GM19351 (cell line): ENCODE data around the gene CADPS.

ENCODE experiments used
- ATAC-seq: cut with Tn5 transposase; IDR thresholded peaks from one replicate; pipeline ENCODE4 v1.9.1; 2021; ENCODE audit warnings: mild to moderate bottlenecking, moderate library complexity; ENCODE audit not compliant: unreplicated experiment

The CADPS gene

DNA sequence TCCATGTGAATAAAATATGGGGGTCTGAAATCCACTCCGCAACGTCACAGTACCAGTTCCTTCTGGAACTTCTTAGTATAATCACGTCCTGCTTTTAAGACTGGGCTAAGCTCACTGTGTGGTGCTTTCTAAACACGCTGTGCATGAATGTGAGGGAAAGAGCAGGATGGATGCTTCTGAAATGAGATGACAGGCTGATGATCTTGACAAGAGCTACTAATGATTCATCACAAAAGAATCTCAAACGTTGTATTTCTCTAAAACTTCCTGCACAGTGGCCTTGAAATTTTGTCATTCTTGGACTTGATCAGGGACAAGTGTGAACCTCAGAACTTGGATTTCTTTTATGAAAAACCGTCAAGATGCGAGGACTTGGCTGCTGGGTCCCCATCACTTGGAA is 221.4 kb downstream of the CADPS start:
- ATAC-seq, result no peak

DNA sequence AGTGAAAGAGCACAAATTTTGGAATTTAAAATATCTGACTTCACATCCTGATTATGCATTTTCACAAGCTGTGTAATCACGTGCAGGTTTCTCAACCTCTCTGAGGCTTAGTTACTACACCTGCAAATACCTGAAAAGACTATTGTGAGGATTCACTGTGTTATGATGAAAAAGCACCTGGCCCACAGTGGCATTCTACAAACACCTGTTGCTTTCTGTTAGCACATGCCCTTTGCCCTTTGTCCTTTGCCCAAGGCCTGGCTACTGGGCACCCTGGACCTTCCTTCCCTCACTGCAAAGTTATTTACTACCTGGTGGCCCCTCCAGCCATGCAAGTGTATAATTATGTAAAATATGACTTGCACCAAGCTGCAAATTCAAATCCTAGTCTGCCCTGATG is 227.5 kb downstream of the CADPS start:
- no peak for ATAC-seq

- ATAC-seq, result no peak
Observed at GRCh38 chr3:62644493-62644892, 230.7 kb downstream of the CADPS start.

- no peak for ATAC-seq
Observed at GRCh38 chr3:62638316-62638715, 236.9 kb downstream of the CADPS start.

DNA sequence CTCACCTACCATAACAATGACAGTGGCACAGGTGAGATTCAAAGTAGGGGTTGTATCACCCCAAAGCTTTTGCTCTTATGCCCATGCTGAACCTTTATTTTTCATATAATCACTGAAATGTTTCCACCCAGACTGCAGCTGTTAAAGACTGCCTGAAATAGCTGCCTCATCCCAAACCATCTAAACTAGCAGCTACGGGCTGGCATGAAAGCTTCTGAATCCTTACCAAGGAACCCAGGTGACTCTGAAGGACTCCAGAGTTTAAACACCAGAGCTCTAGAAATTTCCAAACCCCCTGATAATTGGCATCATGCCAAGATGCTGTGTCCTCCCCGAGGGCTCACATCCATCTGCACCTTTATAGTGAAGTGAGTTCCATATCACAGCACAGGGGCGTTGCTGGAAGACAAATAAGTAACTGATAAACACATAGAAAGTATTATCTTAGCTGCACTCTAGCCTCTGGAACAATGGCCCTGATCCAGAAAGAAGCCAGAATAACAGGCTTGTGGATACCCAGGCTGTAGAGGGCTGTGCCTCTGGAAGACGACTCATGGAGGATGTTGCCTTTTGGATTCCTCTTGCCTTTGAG is 238.9 kb downstream of the CADPS start:
- no peak for ATAC-seq

- no peak for ATAC-seq
Observed at GRCh38 chr3:62632510-62633294, 242.5 kb downstream of the CADPS start.

- no peak for ATAC-seq
Observed at GRCh38 chr3:62631488-62631887, 243.7 kb downstream of the CADPS start.

DNA sequence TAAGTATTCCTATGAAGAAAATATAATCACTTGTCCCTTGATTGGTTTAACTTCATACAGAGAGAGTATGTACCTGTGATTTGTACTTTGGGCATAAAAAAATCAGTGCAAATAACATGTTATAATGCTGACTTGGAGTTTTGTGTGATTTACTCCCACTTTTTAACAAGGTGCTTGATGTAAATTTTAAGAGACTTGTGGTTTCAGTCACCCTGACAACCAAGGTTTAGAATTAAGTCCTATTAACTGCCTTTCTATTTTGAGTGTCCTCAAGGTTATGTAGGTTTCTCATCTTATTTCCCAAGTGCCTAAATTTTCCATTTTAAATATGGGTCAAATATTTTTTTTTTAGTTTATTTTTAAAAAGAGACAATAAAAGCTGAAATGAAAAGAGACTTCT is 244.6 kb downstream of the CADPS start:
- ATAC-seq, result no peak

- no peak for ATAC-seq
Observed at GRCh38 chr3:62625268-62625667, 249.9 kb downstream of the CADPS start.

DNA sequence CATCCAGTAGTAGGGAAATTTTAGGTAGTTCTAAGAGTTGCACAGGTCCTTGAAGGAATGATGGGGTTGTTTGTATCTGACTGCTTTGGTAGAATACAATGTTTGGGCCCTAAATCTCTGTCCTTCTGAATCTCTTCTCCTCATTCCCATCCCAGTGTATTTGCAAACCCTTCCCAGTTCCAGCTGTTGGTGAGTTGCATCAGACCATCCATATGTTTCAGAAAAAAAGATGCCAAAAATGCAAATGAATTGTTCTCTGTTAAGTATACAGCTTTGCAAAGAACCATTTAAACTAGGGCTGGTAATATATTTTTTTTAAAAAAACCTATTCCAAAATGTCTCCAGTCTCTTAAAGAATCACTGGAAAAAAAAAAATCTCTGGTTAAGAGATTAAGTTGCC is 251.0 kb downstream of the CADPS start:
- ATAC-seq, result no peak

- ATAC-seq, result peak; percentile 71
Observed at GRCh38 chr3:62622553-62623174, 252.6 kb downstream of the CADPS start.

- no peak for ATAC-seq
Observed at GRCh38 chr3:62621925-62622324, 253.3 kb downstream of the CADPS start.

- ATAC-seq, result no peak
Observed at GRCh38 chr3:62621176-62621575, 254.0 kb downstream of the CADPS start.

DNA sequence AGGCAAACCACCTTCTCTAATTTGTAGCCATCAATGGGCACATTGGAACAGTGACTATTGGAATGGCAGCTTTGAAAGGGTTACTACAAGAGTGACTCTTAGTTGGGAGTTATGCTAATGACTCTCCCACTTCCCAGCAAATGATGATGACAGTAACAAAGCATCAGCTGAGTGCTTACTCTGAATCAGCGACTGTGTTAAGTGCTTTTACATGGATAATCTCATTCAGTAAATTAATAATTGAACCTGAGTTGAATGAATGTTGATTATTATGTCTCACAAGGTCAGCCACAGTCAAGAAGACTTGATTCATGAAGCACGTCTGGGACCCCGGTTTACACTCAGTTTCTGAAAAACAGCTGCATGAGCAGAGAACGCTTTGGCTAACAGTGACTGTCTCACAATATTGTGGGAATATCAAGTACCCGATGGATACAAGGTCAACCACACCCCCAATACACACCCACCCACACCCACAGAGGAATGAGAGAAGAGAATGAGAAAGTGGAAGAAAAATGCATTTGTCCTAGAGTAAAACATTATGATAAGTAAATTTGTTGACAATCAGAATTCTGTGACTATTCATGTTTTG is 259.9 kb downstream of the CADPS start:
- no peak for ATAC-seq

DNA sequence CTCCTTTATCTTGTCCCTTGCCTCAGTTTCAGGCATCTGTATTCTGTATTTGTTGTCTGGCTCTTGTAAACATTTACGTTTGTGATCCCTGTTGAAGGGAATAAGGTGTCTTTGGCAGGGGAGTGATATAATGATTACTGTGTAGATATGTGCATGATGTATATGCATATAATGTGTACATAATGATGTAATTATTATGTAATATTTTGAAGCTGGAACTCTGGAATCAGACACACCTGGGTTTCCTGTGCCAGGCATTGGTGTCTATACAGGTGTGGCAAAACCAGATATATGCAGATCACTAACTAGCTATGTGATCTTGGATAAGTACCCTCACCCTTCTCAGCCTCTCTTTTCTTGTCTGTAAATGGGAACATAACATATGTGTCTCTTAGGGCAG is 260.7 kb downstream of the CADPS start:
- no peak for ATAC-seq

- ATAC-seq, result no peak
Observed at GRCh38 chr3:62611541-62612240, 263.5 kb downstream of the CADPS start.

DNA sequence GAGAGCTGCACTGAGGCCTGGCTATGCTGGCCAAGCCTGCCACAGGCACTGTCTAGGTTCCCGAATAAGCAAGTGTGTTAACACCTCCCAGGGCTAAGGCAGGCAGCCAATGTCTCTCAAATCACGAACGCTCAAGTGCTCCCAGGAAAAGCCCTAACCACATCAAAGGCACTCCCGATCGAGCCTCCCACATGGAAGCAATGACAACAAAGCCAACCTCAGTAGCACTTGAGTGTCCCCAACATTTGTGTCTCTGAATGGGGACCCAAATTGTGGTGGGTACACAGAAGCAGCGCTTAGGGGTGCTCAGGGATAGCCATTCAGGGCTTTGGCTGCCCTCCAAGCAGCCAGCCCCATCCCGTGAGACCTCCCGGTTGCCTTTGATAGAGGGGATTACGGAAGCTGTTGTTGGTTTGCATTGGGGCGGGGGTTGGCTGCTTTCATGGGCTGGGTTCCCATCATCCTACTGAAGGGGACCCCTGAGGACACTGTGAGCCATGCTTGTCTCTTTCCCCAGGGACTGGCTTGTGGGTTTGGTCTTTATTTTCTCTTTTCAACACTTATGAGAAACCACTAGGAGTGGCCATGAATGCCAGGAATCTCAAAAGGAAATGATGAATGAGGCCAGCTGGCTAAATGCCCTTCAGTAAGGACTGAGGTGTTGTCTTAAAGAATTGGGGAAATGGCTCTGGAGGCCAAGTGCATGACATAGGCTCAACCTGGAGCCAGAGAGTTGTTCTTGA is 267.8 kb downstream of the CADPS start:
- no peak for ATAC-seq

- ATAC-seq, result no peak
Observed at GRCh38 chr3:62605413-62606068, 269.7 kb downstream of the CADPS start.

GRCh38 chr3:62604751-62605351 is 270.4 kb downstream of the CADPS start:
- no peak for ATAC-seq

GRCh38 chr3:62604298-62604697 is 270.9 kb downstream of the CADPS start:
- ATAC-seq, result no peak
